ENCODE data around the gene ALLC.
"Not testable (repeated sequence)": the region's sequence is repeated elsewhere in the genome, so short reads cannot be mapped to it uniquely, and the experiment has no call there.

Gene ALLC

GRCh38 chr2:3657881-3658280, at the start of gene ALLC:
Gene ALLC (plus strand): TSS chr2:3658200. CDS start chr2:3671158, 12,958 bp downstream.
- DNase-seq (ENCODE audit: low spot score), result no peak

DNA sequence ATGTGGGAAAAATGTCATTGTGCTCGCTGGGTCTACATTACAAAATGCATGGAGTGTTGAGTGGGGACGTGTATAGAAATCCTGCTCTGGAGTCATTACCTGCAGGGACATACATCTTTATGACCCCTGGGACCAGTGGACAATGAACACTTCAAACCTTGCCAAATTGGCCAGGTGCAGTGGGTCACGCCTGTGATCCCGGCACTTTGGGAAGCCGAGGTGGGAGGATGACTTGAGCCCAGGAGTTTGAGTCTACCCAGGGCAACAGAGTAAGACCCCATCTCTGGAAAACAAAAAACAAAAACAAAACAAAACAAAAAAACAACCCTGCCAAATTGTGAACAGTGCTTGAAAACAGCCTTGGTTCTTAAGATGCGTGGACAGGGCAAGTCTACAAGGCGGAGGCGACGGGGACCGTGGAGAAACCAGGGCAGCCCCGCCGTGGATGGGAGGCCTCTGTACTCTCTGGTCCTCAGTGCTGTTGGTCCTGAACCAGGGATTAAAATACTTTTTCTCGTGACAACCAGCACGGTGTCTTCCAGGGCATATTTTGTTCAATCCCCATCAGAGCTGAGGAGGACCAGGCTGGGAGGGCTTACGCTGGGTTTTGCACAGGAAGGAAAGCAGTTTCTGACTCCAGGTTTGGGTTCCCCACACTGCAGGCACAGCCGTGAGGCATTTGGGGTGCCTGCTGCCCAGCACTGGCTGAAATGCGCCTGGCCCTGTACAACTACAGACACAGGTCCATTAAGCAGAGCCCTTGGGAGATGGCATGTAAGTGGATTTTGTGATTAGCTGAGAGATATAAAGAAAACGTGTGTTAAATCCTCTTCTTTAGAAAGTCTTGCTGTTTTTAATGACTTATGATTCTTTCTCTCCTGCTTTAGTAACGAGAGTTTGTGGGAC, 49.4 kb upstream of the ALLC start:
- no peak for DNase-seq (ENCODE audit: low spot score)

DNA sequence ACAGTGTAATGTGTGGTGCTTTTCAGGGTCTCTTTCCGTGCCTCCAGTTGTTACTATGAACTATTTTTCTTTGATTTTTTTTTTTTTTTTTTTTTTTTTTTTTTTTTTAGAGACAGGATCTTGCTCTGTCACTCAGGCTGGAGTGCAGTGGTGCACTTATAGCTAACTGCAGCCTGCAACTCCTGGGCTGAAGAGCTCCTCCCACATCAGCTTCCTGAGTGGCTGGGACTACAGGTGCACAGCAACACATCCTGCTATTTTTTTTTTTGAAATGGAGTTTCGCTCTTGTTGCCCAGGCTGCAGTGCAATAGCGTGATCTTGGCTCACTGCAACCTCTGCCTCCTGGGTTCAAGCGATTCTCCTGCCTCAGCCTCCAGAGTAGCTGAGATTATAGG, 48.7 kb upstream of the ALLC start:
- DNase-seq (ENCODE audit: low spot score), result not testable (repeated sequence)

DNA sequence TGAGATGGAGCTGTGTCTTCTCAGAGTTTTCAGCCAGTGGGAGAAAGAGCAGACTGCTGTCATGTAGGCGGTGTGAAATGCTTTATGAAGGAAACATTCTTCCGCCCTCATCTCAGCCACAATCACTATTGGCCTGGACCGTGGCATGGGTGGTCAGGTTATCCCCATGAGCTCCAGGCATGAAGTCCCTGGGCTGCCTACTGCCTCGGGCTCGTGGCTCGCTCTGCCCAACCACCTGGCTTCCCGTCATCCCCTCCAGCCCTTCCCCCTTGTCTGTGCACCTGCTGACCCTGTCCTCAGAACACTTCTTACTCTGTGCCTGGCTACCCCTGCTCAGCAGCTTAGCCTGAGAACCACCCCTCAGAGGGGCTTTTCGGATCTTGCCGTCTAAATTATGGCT, 47.6 kb upstream of the ALLC start:
- DNase-seq (ENCODE audit: low spot score), result no peak

DNA sequence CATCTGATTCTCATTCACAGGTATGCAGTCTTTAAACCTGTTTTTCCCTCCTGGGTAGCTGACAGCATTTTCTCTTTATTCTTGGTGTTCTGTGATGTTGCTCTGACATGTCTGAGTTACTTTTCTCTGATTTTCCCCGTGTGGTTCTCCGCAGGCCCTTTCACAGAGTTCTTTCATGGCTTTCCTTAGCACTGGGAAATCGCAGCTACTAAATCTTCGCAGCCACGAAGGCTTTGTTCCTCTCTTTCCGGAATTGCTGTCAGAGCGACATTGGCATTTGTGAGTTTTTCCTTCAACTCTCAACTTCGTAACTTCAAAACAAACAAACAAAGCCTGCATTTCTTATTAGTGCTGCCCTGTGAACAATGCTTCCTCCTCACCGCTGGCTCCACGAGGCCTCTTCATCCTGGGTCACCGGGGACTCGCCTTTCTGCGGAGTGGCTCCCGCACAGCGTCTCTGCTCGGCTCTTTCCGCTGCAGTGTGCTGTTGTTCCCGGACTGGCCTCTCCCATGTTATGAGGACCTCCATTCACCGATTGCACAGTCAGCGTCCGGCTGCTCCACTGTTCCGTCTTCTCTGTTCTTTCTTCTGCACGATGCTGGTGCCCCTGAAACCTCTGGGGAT, 47.0 kb upstream of the ALLC start:
- no peak for DNase-seq (ENCODE audit: low spot score)

DNA sequence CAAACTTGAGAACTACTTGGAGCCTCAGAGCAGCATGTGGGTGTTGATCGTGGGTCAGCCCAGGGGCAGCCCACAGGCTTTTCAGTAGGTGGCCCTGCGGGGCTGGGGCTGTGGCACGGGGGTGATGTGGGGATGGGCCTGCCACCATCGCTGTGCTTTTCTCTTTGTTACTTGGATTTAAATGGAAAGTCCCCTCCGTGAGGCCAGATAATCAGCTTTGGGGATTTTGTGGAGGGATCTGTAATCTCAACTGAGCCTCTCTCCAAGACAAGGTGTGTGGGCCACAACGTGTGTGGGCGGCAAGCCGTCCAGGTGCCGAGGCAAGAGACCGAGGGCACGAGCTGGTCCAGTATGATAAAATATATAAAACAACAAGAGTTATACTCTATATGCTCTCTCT, 46.4 kb upstream of the ALLC start:
- no peak for DNase-seq (ENCODE audit: low spot score)

DNA sequence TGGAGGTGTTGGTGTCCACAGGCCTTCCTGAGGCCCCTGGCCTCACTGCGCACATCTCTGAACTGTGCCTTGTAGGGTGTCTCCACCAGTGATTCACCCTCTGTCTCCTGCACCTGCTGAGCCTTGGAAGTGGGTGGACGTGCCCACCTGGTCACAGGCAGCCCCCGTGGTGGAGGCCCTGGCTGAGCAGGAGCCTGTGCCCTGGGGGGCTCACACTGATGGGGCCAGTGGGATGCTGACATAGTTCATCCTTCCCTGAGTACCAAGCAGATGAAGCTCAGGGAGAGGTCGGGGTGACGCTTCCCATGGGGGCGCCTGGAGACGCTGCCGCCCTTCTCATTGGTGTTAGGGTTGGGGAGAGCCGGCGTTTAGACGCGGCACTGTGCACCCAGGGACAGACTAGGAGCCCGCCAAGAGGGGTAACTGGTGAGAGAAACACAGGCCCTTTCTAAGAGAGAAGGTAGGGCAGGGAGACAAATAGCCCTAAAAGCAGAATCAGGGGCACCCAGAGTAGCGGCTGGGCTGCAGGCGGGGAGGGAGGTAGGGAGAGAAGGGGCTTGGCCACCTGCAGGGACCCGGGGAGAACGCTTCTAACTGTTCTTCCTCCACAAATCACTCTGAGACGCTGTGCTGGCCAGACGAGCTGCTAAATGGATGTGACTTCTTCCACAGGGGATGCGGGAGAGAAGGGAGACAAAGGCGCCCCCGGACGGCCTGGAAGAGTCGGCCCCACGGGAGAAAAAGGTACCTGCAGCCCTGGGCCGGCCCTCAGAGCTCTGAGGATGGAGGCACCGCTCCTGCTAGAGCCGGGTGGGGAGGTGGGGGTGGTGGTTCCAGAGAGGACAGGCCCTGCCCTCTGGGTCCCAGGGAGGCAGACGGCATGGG, 45.1 kb upstream of the ALLC start:
- DNase-seq (ENCODE audit: low spot score), result no peak

- DNase-seq (ENCODE audit: low spot score), result no peak
Observed at GRCh38 chr2:3613524-3613905, 44.5 kb upstream of the ALLC start.

GRCh38 chr2:3614743-3615142, 43.3 kb upstream of the ALLC start:
- DNase-seq (ENCODE audit: low spot score), result not testable (repeated sequence)

DNA sequence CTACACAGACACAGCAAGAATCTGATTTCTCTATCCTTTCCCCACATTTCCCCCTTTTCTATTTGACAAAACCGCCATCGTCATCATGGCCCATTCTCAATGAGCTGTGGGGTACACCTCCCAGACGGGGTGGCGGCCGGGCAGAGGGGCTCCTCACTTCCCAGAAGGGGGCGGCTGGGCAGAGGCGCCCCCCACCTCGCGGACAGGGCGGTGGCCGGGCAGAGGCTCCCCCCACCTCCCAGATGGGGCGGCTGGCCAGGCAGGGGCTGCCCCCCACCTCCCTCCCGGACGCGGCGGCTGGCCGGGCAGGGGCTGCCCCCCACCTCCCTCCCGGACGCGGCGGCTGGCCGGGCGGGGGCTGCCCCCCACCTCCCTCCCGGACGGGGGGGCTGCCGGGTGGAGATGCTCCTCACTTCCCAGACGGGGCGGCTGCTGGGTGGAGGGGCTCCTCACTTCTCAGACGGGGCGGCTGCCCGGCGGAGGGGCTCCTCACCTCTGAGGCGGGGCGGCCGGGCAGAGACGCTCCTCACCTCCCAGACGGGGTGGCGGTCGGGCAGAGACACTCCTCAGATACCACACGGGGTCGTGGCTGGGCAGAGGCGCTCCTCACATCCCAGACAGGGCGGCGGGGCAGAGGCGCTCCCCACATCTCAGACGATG, 42.3 kb upstream of the ALLC start:
- DNase-seq (ENCODE audit: low spot score), result not testable (repeated sequence)

- DNase-seq (ENCODE audit: low spot score), result not testable (repeated sequence)
Observed at GRCh38 chr2:3616435-3617197, 41.4 kb upstream of the ALLC start.

- no peak for DNase-seq (ENCODE audit: low spot score)
Observed at GRCh38 chr2:3617198-3617890, 40.7 kb upstream of the ALLC start.

DNA sequence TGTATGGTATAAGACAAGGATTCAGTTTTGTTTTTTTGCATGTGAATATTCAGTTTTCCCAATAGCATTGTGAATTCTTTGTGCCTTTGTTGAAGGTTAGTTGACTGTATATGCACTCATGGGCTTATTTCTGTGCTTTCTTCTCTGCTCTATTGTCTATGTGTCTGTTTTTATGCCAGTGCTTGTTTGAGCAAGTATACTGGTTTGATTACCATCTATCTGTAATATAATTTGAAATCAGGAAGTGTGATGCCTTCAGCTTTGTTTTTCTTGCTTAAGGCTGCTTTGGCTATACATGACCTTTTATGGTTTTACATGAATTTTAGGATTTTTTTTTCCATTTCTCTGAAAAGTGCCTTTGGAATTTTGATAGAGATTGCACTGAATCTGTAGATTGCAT, 39.6 kb upstream of the ALLC start:
- DNase-seq (ENCODE audit: low spot score), result no peak

DNA sequence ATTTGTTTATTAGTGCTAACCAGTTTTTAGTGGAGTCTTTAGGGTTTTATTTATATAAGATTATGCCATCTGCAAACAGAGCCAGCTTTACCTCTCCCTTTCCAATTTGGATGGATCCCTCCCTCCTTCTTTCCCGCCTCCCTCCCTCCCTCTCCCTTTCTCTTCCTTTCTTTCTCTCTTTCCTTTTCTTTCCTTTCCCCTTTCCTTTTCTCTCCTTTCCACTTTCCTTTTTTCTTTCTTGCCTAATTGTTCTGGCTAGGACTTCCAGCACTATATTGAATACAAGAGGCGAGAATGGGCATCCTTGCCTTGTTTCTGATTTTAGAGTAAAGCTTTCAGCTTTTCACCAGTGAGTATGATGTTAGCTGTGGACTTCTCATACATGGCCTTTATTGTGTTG, 39.0 kb upstream of the ALLC start:
- no peak for DNase-seq (ENCODE audit: low spot score)

- not testable (repeated sequence) for DNase-seq (ENCODE audit: low spot score)
Observed at GRCh38 chr2:3619661-3620060, 38.3 kb upstream of the ALLC start.

DNA sequence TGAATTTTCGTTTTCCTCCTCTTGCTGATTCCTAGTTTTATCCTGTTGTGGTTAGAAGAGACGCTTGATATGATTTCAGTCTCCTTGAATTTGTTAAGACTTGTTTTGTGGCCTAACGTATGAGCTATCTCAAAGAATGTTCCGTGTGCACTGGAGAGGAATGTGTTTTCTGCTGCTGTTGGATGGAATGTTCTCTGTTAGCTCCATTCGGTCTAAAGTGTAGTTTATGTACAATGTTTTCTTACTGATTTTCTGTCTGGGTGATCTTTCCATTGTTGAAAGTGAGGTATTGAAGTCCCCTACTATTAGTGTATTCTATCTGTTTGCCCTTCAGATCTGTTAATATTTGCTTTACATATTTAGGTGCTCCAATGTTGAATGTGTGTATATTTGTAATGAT, 37.2 kb upstream of the ALLC start:
- DNase-seq (ENCODE audit: low spot score), result peak; percentile 62

DNA sequence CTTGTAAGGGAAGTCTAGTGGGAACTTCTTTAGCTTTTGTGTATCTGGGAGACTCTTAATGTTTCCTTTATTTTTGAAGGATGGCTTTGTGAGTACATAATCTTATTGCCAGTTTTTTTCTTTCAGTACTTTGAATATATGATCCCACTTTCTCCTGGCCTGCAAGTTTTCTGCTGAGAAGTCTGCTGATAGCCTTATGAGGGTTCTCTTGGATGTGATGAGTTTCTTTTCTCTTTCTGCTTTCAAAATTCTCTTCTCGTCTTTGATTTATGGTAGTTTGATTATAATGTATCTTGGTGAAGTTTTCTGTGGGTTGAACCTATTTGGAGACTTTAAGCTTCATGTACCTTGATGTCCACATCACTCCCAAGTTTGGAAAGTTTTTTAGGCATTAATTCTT, 35.0 kb upstream of the ALLC start:
- no peak for DNase-seq (ENCODE audit: low spot score)

GRCh38 chr2:3624059-3624794, 33.8 kb upstream of the ALLC start:
- no peak for DNase-seq (ENCODE audit: low spot score)

DNA sequence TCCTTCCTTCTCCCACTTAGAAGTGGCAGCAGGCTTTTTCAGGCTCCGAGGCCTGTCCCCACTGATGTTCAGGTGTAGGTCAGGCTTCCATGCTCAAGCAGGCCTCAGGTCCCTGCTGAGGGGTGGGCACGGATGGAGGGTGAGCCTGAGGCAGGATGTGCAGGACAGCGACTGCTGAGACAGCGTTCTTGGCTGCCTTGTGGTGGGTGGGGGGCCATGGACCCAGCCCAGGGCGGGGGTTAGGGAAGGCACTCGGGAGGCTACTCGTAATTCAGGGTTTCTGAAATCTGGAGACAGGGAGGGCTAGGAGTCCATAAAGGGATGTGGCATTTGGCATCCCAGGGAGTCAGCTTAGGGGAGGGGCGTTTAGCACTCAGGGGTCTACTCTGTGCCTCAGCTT, 32.8 kb upstream of the ALLC start:
- no peak for DNase-seq (ENCODE audit: low spot score)

All from hepatic stellate cell (primary cell).